HK-2 (cell line): ENCODE measurements around the gene VWF.
"Not testable (repeated sequence)": the region's sequence is repeated elsewhere in the genome, so short reads cannot be mapped to it uniquely, and the experiment has no call there.

Experiments
- DNase-seq: peaks from one replicate; pipeline ENCODE4 v3.0.0-alpha.2; 2018; ENCODE audit not compliant: unreplicated experiment

The VWF gene

GRCh38 chr12:6104842-6105241 lies 19.6 kb downstream of the VWF start:
- no peak for DNase-seq

- DNase-seq, result no peak
Measured at GRCh38 chr12:6104027-6104426, 20.4 kb downstream of the VWF start.

GRCh38 chr12:6102021-6102420 lies 22.4 kb downstream of the VWF start:
- DNase-seq, result not testable (repeated sequence)

GRCh38 chr12:6099316-6099715 lies 25.2 kb downstream of the VWF start:
- DNase-seq, result no peak

- no peak for DNase-seq
Measured at GRCh38 chr12:6097411-6097810, 27.1 kb downstream of the VWF start.

GRCh38 chr12:6096527-6096926 lies 27.9 kb downstream of the VWF start:
- no peak for DNase-seq

- DNase-seq, result no peak
Measured at GRCh38 chr12:6095269-6095668, 29.2 kb downstream of the VWF start.

GRCh38 chr12:6093764-6094163 lies 30.7 kb downstream of the VWF start:
- DNase-seq, result no peak

- DNase-seq, result peak; percentile 80
Measured at GRCh38 chr12:6092784-6093722, 31.4 kb downstream of the VWF start.

- no peak for DNase-seq
Measured at GRCh38 chr12:6091786-6092566, 32.5 kb downstream of the VWF start.

GRCh38 chr12:6090803-6091202 lies 33.7 kb downstream of the VWF start:
- DNase-seq, result no peak

GRCh38 chr12:6088921-6089747 lies 35.3 kb downstream of the VWF start:
- peak; percentile 26 for DNase-seq

- DNase-seq, result no peak
Measured at GRCh38 chr12:6086316-6086715, 38.2 kb downstream of the VWF start.

- DNase-seq, result no peak
Measured at GRCh38 chr12:6085841-6086240, 38.6 kb downstream of the VWF start.

GRCh38 chr12:6084969-6085450 lies 39.5 kb downstream of the VWF start:
- no peak for DNase-seq

GRCh38 chr12:6084261-6084968 lies 40.1 kb downstream of the VWF start:
- no peak for DNase-seq

- no peak for DNase-seq
Measured at GRCh38 chr12:6083601-6084000, 40.9 kb downstream of the VWF start.

- DNase-seq, result no peak
Measured at GRCh38 chr12:6082613-6083012, 41.9 kb downstream of the VWF start.

GRCh38 chr12:6080149-6081045 lies 44.1 kb downstream of the VWF start:
- DNase-seq, result no peak
